ENCODE measurements around the gene HOOK2.

HOOK2 gene

DNA sequence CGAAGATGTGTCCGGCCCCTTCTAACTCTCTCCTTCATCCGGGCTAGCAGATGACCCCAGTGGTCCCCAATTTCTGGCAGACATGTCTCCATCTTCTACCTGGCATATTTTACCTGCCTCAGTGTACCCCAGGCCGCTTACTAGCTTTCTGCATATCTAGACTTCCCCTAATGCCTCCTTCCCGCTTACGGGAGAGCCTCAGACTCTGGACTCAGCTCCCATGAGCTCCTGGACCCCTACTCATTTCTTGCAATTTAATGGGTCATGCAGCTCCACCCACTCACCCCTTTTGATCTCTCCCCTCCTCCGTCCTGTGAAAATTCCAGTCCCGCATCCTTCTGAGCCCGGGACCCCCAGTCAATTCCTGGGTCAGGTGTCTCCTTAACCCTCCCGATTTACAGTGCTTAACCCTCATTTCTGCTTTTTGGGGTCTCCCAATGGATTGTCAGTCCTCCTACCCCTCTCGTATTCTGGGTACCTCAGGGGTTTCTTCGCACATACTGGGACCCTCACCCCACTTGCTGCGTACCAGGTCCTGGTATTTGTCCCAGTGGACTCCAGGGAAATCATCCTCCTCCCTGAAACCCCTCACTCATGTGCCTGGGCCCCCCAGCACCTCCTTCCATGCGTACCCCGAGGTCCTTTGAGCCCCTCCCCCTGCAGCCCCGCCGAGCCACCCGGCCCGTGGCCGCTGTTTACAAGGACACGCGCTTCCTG lies 15.4 kb upstream of the HOOK2 start:
- H3K4me3 ChIP-seq (ENCODE audit: low read depth, low read length) = peak overlapping the region; percentile 55
- ChIA-PET CTCF (interaction anchor here (1.0 to 18.0 kb wide), 5 partner anchors 9 to 57 kb away, joined by 3 to 1565 read pairs (median 7); partner anchors contain the start of genes BEST2, HOOK2, RNASEH2A and TRIR), POLR2A (interaction anchor here (0.6 to 4.4 kb wide), 29 partner anchors 8 to 942 kb away, joined by 3 to 158 read pairs (median 4); partner anchors contain the start of genes FBXW9, GET3, RAD23A and RNASEH2A)
- TF ChIP-seq, protein P1, sequence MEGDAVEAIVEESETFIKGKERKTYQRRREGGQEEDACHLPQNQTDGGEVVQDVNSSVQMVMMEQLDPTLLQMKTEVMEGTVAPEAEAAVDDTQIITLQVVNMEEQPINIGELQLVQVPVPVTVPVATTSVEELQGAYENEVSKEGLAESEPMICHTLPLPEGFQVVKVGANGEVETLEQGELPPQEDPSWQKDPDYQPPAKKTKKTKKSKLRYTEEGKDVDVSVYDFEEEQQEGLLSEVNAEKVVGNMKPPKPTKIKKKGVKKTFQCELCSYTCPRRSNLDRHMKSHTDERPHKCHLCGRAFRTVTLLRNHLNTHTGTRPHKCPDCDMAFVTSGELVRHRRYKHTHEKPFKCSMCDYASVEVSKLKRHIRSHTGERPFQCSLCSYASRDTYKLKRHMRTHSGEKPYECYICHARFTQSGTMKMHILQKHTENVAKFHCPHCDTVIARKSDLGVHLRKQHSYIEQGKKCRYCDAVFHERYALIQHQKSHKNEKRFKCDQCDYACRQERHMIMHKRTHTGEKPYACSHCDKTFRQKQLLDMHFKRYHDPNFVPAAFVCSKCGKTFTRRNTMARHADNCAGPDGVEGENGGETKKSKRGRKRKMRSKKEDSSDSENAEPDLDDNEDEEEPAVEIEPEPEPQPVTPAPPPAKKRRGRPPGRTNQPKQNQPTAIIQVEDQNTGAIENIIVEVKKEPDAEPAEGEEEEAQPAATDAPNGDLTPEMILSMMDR (IDR thresholded peaks at IDR 0.05; ENCODE audit: insufficient read depth, low read length, missing control alignments) = no peak
- DNase-seq (ENCODE audit: low read depth, low spot score) = no peak

DNA sequence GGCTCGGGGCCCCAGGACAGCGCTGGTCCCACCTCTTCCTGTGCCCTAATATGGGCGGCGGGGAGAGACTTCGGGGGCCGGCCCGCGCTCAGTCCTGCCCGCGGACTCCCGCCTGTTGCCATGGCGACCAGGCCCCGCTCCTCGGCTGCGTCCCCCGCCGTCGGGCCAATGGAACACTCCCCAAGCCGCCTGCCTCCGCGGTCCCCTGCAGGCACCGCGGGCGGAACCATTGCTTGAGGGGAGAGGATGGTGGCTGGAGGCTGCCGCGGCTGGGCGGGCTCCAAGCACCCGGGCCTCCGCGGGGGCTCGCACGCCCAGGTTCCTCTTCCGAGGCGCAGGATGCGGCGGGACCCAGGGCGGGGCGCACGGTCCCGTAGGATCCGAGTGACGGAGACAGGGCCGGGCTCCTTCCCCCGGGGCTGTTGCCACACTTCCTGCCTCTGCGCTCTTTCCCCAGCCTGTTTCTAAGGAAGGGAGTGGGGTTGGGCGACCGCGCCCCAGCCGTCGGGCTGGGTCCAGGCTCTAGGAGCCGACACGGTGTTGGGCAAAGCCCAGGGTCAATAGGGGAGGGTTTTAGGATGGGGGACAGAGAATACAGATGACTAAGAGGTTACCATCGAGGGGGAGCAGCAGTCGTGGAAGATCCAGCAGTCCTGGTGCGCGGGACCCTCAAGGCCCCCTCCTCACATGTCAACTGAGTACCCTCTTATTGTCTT lies 14.7 kb upstream of the HOOK2 start:
- POLR2A ChIA-PET = interaction anchor here (0.6 to 4.4 kb wide), 4 partner anchors 8 to 143 kb away, joined by 3 to 51 read pairs (median 4); partner anchors contain the start of gene FARSA
- CTCF ChIA-PET = interaction anchor here (1.0 to 18.0 kb wide), 10 partner anchors 12 to 57 kb away, joined by 3 to 1565 read pairs (median 11); partner anchors contain the start of genes BEST2, HOOK2, PRDX2 and RNASEH2A
- DNase-seq (ENCODE audit: low read depth, low spot score) = no peak
- H3K4me3 ChIP-seq (ENCODE audit: low read depth, low read length) = peak overlapping the region; percentile 55
- TF ChIP-seq, protein P1 (IDR thresholded peaks at IDR 0.05; ENCODE audit: insufficient read depth, low read length, missing control alignments) = no peak

DNA sequence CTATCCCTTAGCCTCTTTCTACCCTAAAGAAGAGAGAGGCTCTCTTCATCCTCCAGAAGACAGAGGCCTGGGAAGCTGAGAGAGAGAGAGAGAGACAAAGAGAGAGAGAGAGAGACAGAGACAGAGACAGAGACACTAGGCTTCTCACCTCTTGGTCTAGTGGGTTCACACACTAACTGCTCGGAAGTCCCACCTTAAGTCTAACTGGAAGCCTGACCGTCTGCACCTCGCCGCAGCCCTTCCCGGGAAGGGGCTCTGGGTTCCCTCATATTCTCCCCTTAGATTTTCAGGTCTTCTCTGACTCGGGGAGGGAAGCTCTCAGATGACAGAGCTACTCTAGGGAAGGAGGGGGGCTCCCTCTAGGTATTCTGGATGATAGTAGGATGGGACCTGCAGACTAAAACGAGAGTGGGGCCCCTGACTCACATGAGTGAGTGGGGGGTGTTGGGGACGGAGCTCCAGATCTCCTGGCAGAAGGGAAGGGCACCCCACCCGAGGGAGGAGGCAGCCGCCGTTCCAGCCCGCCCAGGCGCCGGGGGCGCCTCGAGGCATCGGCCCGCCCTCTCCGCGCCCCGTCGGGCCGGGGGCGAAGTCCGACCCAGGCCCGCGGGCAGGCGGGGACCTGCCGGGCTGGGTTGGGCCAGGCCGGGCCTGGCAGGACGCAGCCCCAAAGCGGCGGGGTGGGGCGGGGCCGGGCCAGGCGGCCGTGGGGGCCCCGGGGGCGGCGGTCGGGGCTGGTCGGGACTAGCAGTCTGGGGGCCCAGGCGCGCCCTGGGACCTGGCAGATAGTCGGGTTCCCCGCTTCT lies 13.9 kb upstream of the HOOK2 start:
- no peak for DNase-seq (ENCODE audit: low read depth, low spot score)

DNA sequence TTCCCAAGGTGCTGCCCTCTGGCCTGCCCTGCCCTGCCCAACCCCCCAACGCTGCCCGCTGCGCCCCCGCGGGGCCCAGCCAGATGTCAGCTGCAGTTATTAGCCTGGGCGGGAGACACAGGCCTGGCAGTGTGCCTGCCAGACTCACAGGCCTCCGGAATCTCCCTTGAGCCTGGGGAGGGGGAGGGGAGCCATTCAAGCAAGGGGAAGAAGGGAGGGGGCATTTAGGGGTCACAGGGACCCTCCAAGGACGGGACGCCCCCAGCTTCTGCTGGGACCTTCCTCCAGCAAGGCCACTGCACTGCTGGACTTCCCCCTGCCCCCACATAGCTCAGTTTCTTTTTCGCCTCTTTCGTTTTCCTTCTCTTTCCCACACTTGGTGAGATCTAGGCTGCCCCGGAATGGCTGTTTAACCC lies 13.3 kb upstream of the HOOK2 start:
- TF ChIP-seq, protein P1 (IDR thresholded peaks at IDR 0.05; ENCODE audit: insufficient read depth, low read length, missing control alignments) = no peak
- H3K4me3 ChIP-seq (ENCODE audit: low read depth, low read length) = peak overlapping the region; percentile 55
- no peak for DNase-seq (ENCODE audit: low read depth, low spot score)
- ChIA-PET POLR2A (interaction anchor here (0.5 to 1.4 kb wide), 6 partner anchors 8 to 364 kb away, joined by 3 to 5 read pairs (median 3); partner anchors contain the start of gene FARSA), CTCF (interaction anchor here (0.9 to 4.7 kb wide), 10 partner anchors 8 to 59 kb away, joined by 3 to 58 read pairs (median 10); partner anchors contain the start of genes PRDX2 and THSD8)

More for the DNA sequence above, 13.9 kb upstream of the HOOK2 start:
- peak overlapping the region; percentile 55 for H3K4me3 ChIP-seq (ENCODE audit: low read depth, low read length)
- CTCF ChIA-PET = interaction anchor here (1.1 to 4.7 kb wide), 9 partner anchors 7 to 58 kb away, joined by 3 to 58 read pairs (median 11); partner anchors contain the start of genes PRDX2 and THSD8
- POLR2A ChIA-PET = interaction anchor here (0.5 to 1.4 kb wide), 7 partner anchors 9 to 364 kb away, joined by 3 to 5 read pairs (median 3); partner anchors contain the start of gene FARSA
- TF ChIP-seq, protein P1 (IDR thresholded peaks at IDR 0.05; ENCODE audit: insufficient read depth, low read length, missing control alignments) = no peak

DNA sequence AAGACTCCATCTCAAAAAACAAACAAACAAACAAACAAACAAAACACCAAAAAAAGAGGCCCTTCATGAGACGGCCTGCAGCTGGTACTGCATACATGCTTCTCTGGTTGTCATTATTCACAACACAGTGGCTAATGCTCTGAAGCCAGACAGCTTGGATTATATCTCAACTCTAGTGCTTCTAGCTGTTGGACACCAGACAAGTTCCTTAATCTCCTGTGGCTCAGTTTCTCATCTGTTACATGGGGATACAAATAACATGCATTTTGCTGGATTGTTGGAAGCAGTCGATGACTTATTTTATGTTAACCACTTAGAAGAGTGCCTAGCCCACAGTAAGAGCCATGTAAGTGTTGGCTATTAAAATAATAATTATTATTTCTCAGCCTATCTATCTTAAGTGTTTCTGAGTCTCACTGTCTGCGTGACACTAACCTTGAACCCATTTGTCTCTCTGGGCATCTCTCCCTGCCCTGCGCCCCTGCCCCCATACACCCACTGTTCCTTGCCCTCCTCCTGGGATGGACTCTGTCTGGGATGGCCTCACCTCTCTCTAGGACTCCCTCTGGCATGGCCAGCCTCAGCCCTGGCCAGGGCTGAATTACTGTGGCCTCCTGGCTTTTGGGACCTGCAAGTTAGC lies 12.8 kb upstream of the HOOK2 start:
- H3K4me3 ChIP-seq (ENCODE audit: low read depth, low read length) = no peak overlapping the region; the same call in 1 of the 2 replicates
- ChIA-PET POLR2A (interaction anchor here (0.8 to 1.4 kb wide), 5 partner anchors 9 to 365 kb away, joined by 3 to 5 read pairs (median 3); partner anchors contain the start of gene FARSA), CTCF (interaction anchor here (0.9 to 4.7 kb wide), 8 partner anchors 9 to 59 kb away, joined by 3 to 58 read pairs (median 11); no protein-coding TSS in a partner anchor)
- TF ChIP-seq, protein P1 (IDR thresholded peaks at IDR 0.05; ENCODE audit: insufficient read depth, low read length, missing control alignments) = no peak
- DNase-seq (ENCODE audit: low read depth, low spot score) = no peak
